ENCODE data around the gene AQP12A.

- TF ChIP-seq FOXM1 (IDR thresholded peaks at IDR 0.05; ENCODE audit: low read depth, low read length): no peak
- TF ChIP-seq ETV6 (conservative IDR thresholded peaks at IDR 0.05 in 1 of 2, IDR thresholded peaks at IDR 0.05 in 1 of 2; ENCODE audit: borderline replicate concordance in 1 of 2, low read depth in 1 of 2): no peak
- no peak for TF ChIP-seq ZNF24 (IDR thresholded peaks at IDR 0.05)
- TF ChIP-seq NFYA (IDR thresholded peaks at IDR 0.05; ENCODE audit: borderline replicate concordance, low read depth, low read length): no peak
- TF ChIP-seq, protein P1, sequence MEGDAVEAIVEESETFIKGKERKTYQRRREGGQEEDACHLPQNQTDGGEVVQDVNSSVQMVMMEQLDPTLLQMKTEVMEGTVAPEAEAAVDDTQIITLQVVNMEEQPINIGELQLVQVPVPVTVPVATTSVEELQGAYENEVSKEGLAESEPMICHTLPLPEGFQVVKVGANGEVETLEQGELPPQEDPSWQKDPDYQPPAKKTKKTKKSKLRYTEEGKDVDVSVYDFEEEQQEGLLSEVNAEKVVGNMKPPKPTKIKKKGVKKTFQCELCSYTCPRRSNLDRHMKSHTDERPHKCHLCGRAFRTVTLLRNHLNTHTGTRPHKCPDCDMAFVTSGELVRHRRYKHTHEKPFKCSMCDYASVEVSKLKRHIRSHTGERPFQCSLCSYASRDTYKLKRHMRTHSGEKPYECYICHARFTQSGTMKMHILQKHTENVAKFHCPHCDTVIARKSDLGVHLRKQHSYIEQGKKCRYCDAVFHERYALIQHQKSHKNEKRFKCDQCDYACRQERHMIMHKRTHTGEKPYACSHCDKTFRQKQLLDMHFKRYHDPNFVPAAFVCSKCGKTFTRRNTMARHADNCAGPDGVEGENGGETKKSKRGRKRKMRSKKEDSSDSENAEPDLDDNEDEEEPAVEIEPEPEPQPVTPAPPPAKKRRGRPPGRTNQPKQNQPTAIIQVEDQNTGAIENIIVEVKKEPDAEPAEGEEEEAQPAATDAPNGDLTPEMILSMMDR (IDR thresholded peaks at IDR 0.05 in 2 of 3, conservative IDR thresholded peaks at IDR 0.05 in 1 of 3; ENCODE audit: control insufficient read depth in 2 of 3, extremely low read depth in 1 of 3, insufficient read depth in 1 of 3, low read depth in 3 of 3, low read length in 3 of 3): no peak
- no peak for TF ChIP-seq MLLT1 (IDR thresholded peaks at IDR 0.05)
- TF ChIP-seq JUND (IDR thresholded peaks at IDR 0.05; ENCODE audit: low read depth, low read length): no peak
- no peak for TF ChIP-seq POLR2A (IDR thresholded peaks at IDR 0.05; ENCODE audit: low read depth, low read length)
- no peak for TF ChIP-seq MTA2 (IDR thresholded peaks at IDR 0.05; ENCODE audit: low read depth)
- TF ChIP-seq ZNF274 (IDR thresholded peaks at IDR 0.05; ENCODE audit: insufficient read depth, insufficient read length): no peak
- no peak for TF ChIP-seq GABPA (IDR thresholded peaks at IDR 0.05; ENCODE audit: low read depth)
- TF ChIP-seq PML (IDR thresholded peaks at IDR 0.05; ENCODE audit: low read length): no peak
Observed at GRCh38 chr2:240712121-240712520, 20.5 kb downstream of the AQP12A start.
